Caki2 (cell line): Measurements from ENCODE around the gene HNRNPK. TPM values are rescaled to one million over a fixed set of nuclear protein-coding genes. Genes with fewer than 3 reads are reported as not detected.
"Not testable (repeated sequence)": the region's sequence is repeated elsewhere in the genome, so short reads cannot be mapped to it uniquely, and the experiment has no call there.

Source experiments
- DNase-seq: peaks from one replicate; pipeline ENCODE4 v3.0.0-alpha.2; 2015; ENCODE audit warnings: low read depth
- in situ Hi-C: cut with HindIII; loops from 2 replicates; pipeline ENCODE4 v1.10.0; 2016; ENCODE audit warnings: low sequenced_read_pairs, low pct_unique_long_range_greater_than_20kb, mixed read lengths
- total RNA-seq: library from RNA; depleted of rRNA; stranded (reverse); fragments of >200 nt; shearing (Covaris generic); gene quantifications from 2 replicates; pipeline ENCODE4 v1.2.3, GENCODE V29; 2014; ENCODE audit warnings: low replicate concordance

The HNRNPK gene
- total RNA-seq, 1 experiment from 2014 or later: 719 TPM

- DNase-seq, in situ Hi-C loops: not testable (repeated sequence)
These were observed 31.9 kb downstream of the HNRNPK start for GRCh38 chr9:83948096-83948495.

- in situ Hi-C loops: no loop called here
- no peak for DNase-seq
These were observed 39.3 kb downstream of the HNRNPK start for GRCh38 chr9:83940590-83941303.

- in situ Hi-C loops: no loop called here
- peak; percentile 47 for DNase-seq
These were observed 42.1 kb downstream of the HNRNPK start for GRCh38 chr9:83937861-83938455.

GRCh38 chr9:83936523-83936922 is 43.5 kb downstream of the HNRNPK start:
- DNase-seq: no peak
- in situ Hi-C loops: no loop called here

GRCh38 chr9:83935276-83935935 is 44.6 kb downstream of the HNRNPK start:
- peak; percentile 29 for DNase-seq
- in situ Hi-C loops: no loop called here

- in situ Hi-C loops: no loop called here
- DNase-seq: no peak
These were observed 45.3 kb downstream of the HNRNPK start for GRCh38 chr9:83934569-83935275.

GRCh38 chr9:83933790-83934189 is 46.2 kb downstream of the HNRNPK start:
- in situ Hi-C loops: no loop called here

GRCh38 chr9:83932851-83933250 is 47.2 kb downstream of the HNRNPK start:
- in situ Hi-C loops: no loop called here
- DNase-seq: no peak

More at GRCh38 chr9:83933790-83934189, 46.2 kb downstream of the HNRNPK start:
- no peak for DNase-seq

- in situ Hi-C loops: no loop called here
These were observed 48.0 kb downstream of the HNRNPK start for GRCh38 chr9:83932011-83932410.

GRCh38 chr9:83930881-83931280 is 49.1 kb downstream of the HNRNPK start:
- in situ Hi-C loops: no loop called here
- DNase-seq: no peak

More at GRCh38 chr9:83932011-83932410, 48.0 kb downstream of the HNRNPK start:
- no peak for DNase-seq

GRCh38 chr9:83927591-83927990 is 52.4 kb downstream of the HNRNPK start:
- in situ Hi-C loops: no loop called here
- DNase-seq: no peak

- in situ Hi-C loops: no loop called here
- DNase-seq: peak; percentile 88
These were observed 58.9 kb downstream of the HNRNPK start, which contains the start of gene KIF27 for GRCh38 chr9:83920927-83921707. Gene KIF27, minus strand, starts transcription at chr9:83921432. Its CDS starts 5,841 bp downstream, at chr9:83915591.

GRCh38 chr9:83920469-83920926 is 59.5 kb downstream of the HNRNPK start:
- in situ Hi-C loops: no loop called here
- DNase-seq: peak; percentile 65

GRCh38 chr9:83919111-83919510 is 60.9 kb downstream of the HNRNPK start:
- no peak for DNase-seq
- in situ Hi-C loops: no loop called here
